H1 (cell line): ENCODE data around the gene LNPEP.

Source experiments
- CBX5 ChIP-seq: fragments of 300-800, 300-1000 bp; sonication (generic); IDR thresholded peaks from 2 replicates; pipeline ENCODE4 v1.7.1; 2016; ENCODE audit warnings: antibody characterized with exemption, low read length, low read depth
- GABPA ChIP-seq: IDR thresholded peaks from 2 replicates; pipeline ENCODE4 v1.6.1; 2011; ENCODE audit warnings: mild to moderate bottlenecking, low read length, moderate library complexity, borderline replicate concordance; ENCODE audit not compliant: insufficient read depth
- POLR2A ChIP-seq, 2 experiments: IDR thresholded peaks; 1 replicate in 1 of 2; 2 replicates in 1 of 2; pipeline ENCODE4 v1.6.1; 2011; ENCODE audit warnings: low read depth in 2 of 2, low read length in 2 of 2, mild to moderate bottlenecking in 2 of 2; ENCODE audit errors: control extremely low read depth in 1 of 2
- SUZ12 ChIP-seq: fragments of 200-600 bp; sonication (generic); IDR thresholded peaks from 2 replicates; pipeline ENCODE4 v1.6.1; 2012; ENCODE audit warnings: mild to moderate bottlenecking, inconsistent platforms, low read length, moderate library complexity, mixed read lengths

DNA sequence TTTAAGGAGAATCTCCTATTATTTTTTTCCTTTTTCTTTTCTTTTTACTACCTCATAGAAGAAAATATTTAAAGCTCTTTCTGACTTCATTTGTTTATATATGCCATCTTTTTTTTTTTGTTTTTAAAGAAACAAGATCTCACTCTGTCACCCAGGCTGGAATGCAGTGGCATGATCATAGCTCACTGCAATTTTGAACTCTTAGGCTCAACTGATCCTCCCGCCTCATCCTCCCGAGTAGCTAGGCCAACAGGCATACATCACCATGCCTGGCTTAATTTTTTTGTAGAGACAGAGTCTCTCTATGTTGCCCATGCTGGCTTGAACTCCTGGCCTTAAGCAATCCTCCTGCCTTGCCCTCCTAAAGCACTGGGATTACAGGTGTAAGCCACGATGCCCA is 59.5 kb downstream of the LNPEP start:
- TF ChIP-seq POLR2A (IDR thresholded peaks at IDR 0.05; ENCODE audit: control extremely low read depth in 1 of 2, low read depth in 2 of 2, low read length in 2 of 2) (no peak), SUZ12 (no peak), GABPA (no peak), CBX5 (no peak)
